GM19397 (cell line): ENCODE results near the gene PDIA4.

ENCODE experiments used
- ATAC-seq: cut with Tn5 transposase; IDR thresholded peaks from one replicate; pipeline ENCODE4 v1.9.1; 2021; ENCODE audit warnings: mild to moderate bottlenecking, moderate library complexity; ENCODE audit not compliant: unreplicated experiment

The PDIA4 gene

GRCh38 chr7:148975896-148976295, 52.4 kb downstream of the PDIA4 start:
- ATAC-seq, result no peak

GRCh38 chr7:148973256-148973655, 55.0 kb downstream of the PDIA4 start:
- no peak for ATAC-seq

DNA sequence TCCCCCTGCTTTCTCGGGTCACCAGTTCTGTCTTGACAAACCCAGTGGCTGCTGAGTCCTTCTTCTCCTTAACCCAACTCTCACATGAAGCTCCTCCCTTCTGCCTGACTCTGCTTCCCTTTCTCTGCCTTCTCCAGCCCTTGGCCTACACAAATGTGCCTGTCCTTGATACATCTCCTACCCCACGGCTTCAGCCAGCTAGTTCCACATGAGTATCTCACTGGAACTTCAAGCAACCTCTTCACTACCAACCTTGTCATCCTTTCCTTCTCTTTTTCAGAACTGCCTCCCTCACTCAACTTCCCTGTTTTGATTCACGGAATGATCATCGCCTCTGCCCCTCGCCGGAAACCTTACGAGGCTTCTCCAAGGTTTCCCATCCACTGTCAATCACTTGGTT, 55.9 kb downstream of the PDIA4 start:
- ATAC-seq, result no peak

- no peak for ATAC-seq
These were observed 60.7 kb downstream of the PDIA4 start for GRCh38 chr7:148967602-148968001.

GRCh38 chr7:148967032-148967372, 61.3 kb downstream of the PDIA4 start:
- ATAC-seq, result no peak

- no peak for ATAC-seq
These were observed 63.6 kb downstream of the PDIA4 start for GRCh38 chr7:148964483-148965267.

DNA sequence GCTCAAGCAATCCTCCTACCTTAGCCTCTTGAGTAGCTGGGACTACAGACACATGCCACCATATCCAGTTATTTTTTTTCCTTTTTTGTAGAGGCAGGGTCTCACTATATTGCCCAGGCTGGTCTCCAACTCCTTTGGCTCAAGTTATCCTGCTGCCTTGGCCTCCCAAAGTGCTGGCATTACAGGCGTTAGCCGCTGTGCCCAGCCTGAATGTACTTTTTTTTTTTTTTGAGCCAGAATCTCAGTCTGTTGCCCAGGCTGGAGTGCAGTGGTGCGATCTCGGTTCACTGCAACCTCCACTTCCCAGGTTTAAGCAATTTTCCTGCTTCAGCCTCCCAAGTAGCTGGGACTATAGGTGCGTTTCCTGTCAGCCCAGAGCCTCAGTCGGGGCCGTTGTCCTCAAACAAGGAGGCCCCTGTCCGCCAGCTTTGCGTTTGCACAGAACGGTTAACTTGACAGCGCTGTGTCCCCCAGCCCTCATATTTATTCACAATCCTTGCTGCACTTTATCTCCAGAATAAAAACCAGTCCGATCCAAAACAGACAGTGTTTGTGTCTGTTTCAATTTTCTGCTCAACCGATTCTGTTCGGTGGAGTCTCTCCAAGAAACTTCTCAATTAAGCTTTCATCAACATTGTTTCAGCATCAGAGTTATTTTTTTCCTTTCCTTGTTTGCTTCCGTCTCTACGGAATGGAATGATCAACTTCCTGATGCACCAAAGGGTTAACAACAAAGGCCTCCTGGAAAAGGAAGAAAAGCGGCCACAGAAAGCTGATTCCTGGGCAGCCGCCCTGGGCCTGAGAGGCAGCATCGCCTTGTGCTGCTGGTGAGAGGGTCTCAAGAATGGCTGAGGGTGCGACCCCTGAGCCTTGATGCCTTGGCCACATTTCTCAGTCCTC, 64.5 kb downstream of the PDIA4 start:
- no peak for ATAC-seq

DNA sequence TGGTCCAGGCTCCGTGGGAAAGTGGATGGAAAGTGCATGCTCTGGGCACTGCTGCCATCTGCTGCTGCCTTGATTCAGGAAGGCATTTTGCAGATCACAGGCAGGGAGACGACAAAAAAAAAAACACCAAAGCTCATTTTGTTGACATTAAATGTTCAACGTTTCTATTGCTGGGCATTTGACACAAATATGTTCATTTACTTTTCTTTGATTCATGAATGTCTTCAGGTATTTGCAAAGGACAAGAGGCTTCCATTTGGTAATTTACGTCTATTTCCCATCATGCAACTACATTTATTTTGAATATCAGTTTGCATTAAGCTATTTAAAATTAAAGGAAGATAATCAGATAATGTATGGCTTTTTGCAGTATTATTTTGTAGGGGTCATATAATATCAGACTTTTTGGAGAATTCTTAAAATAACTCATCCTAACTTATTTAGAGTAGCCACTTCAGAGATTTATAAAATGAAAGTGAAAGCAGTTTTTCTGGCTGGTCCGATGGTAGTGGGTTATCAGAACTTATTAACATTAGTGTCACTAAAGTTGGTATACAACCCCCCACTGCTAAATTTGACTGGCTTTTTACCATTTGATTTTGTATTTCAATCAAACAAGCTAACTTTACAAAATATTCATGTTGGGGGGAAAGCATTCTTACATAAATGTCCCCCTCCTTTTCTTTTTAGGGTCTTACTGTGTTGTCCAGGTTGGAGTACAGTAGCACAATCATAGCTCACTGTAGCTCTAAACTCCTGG, 65.3 kb downstream of the PDIA4 start:
- ATAC-seq, result peak; percentile 57

DNA sequence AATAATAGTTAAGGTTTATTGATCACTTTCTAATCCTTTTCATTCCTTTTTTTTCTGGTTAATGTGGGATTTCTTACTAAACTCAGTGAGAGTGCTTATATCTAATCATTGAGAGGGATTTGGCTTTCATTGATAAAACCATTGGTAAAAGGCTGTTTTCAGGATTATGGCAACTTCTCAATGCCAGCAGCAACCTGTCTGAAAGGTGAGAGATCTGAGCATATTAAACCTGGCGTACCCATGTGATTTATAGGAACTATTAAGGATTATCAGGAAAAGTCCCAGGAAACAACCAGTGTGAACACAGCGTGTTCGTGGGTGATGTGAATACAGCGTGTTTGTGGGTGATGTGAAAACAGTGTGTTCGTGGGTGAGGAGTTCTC, 65.9 kb downstream of the PDIA4 start:
- ATAC-seq, result peak; percentile 9

- ATAC-seq, result no peak
These were observed 68.6 kb downstream of the PDIA4 start for GRCh38 chr7:148959726-148960125.

DNA sequence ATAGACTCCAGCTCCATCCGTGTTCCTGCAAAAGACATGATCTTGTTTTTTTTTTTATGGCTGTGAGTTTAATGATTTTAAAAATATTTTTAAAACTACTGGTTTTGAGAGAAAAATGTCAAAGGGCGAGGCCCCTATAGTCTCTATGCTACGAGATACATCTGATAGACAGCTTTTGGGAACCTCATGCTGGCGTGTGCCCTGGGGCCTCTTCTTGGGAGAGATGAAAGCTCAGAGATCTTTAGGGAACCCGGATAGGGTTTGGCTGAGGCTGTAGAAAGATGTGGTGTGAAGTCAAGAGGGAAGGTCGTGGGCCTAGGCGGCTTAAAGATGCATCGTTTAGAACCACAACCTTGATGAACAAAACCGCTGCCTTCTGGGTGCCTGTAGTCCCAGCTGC, 70.2 kb downstream of the PDIA4 start:
- ATAC-seq, result no peak

DNA sequence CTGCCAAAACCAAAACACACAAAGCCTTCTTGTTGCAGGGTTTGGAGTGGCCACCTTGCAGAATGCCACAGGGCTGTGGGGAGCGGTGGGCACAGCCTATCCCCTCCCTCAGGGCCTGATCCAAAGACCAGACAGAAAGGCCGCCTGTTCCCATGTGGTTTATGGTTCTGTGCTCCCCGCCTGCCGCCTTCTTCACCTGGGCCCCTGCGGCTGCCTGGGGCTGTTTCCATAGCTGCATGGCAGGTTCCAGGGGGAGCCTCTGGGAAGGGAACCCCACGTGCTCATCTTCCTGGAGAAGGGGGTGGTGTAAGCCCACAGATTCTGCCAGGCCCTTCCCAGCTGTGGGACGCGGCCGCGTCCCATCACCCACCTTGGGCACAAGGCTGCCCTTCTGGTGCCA, 73.5 kb downstream of the PDIA4 start:
- no peak for ATAC-seq

DNA sequence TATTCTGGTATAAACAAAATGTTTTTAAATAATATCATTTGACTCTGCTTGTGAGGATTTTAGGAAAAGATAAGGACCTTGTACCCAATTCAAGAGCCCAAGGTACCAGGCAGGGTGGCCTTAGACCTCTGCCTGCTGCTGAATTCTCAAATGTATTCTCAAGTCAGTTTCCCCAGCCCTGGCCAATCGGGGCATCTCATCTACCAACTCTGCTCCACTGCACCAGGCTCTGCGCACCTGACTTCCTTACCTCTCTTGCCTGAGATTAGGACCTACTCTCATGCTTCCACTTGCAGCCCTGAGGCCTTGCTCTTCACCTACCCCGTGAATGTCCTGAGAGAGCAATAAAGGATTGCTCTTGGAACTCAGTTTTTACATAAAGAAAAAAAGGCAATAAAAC, 74.6 kb downstream of the PDIA4 start:
- no peak for ATAC-seq
